Endothelial cell of umbilical vein (primary cell): Measurements from ENCODE around the gene WDR86.

ENCODE experiments used
- CTCF ChIP-seq, 2 donors: IDR thresholded peaks; 1 replicate in 1 of 2; 2 replicates in 1 of 2; pipeline ENCODE4 v1.5.1; 2011; ENCODE audit warnings: low read length in 2 of 2, mild to moderate bottlenecking in 2 of 2, moderate library complexity in 2 of 2, control low read depth in 1 of 2, inconsistent platforms in 1 of 2, low read depth in 1 of 2; ENCODE audit not compliant: insufficient read depth in 1 of 2; ENCODE audit errors: extremely low read depth in 1 of 2
- EZH2 ChIP-seq: IDR thresholded peaks from 2 replicates; pipeline ENCODE4 v1.6.1; 2012; ENCODE audit warnings: borderline replicate concordance, low read depth, mild to moderate bottlenecking, moderate library complexity, low read length, inconsistent platforms; ENCODE audit not compliant: severe bottlenecking
- FOS ChIP-seq: IDR thresholded peaks from 2 replicates; pipeline ENCODE4 v1.6.1; 2011; ENCODE audit warnings: mild to moderate bottlenecking, low read length, moderate library complexity, borderline replicate concordance; ENCODE audit not compliant: insufficient read depth
- JUN ChIP-seq: IDR thresholded peaks from 2 replicates; pipeline ENCODE4 v1.6.1; 2011; ENCODE audit warnings: borderline replicate concordance, low read depth; ENCODE audit not compliant: insufficient read length, insufficient read depth
- MAX ChIP-seq: IDR thresholded peaks from 2 replicates; pipeline ENCODE4 v1.6.1; 2011; ENCODE audit not compliant: insufficient read depth, insufficient read length
- POLR2A ChIP-seq: IDR thresholded peaks from 2 replicates; pipeline ENCODE4 v1.6.1; 2012; ENCODE audit warnings: low read depth, mild to moderate bottlenecking, control low read depth, low read length
- POLR2AphosphoS5 ChIP-seq: IDR thresholded peaks from 2 replicates; pipeline ENCODE4 v1.6.1; 2012; ENCODE audit warnings: low read depth, mild to moderate bottlenecking, control low read depth, low read length, moderate library complexity; ENCODE audit not compliant: insufficient read depth

GRCh38 chr7:151378011-151378410, 31.8 kb downstream of the WDR86 start:
- TF ChIP-seq CTCF (IDR thresholded peaks at IDR 0.05; ENCODE audit: extremely low read depth in 1 of 2, insufficient read depth in 1 of 2, low read depth in 1 of 2, low read length in 2 of 2) (no peak), MAX (no peak), POLR2A (no peak), EZH2 (no peak), POLR2AphosphoS5 (no peak), JUN (no peak), FOS (no peak)
